IPS-18a (cell line): Measurements from ENCODE around the gene FSIP2.
"Not testable (repeated sequence)": the region's sequence is repeated elsewhere in the genome, so short reads cannot be mapped to it uniquely, and the experiment has no call there.

ENCODE experiments used
- H3K27ac ChIP-seq: one replicate; pipeline ENCODE4 v1.5.1; 2013; ENCODE audit warnings: low read length
- H3K27me3 ChIP-seq: one replicate; pipeline ENCODE4 v1.6.1; 2013; ENCODE audit warnings: mild to moderate bottlenecking, low read length; ENCODE audit not compliant: control insufficient read depth, insufficient read depth
- H3K36me3 ChIP-seq: one replicate; pipeline ENCODE4 v1.6.1; 2013; ENCODE audit warnings: low read depth, low read length; ENCODE audit not compliant: control insufficient read depth
- H3K4me1 ChIP-seq: one replicate; pipeline ENCODE4 v1.6.1; 2013; ENCODE audit warnings: low read depth, low read length; ENCODE audit not compliant: control insufficient read depth
- H3K4me3 ChIP-seq: one replicate; pipeline ENCODE4 v1.5.1; 2013; ENCODE audit warnings: low read length
- H3K9ac ChIP-seq: one replicate; pipeline ENCODE4 v1.6.1; 2013; ENCODE audit warnings: mild to moderate bottlenecking, low read length, moderate library complexity
- H3K9me3 ChIP-seq: one replicate; pipeline ENCODE4 v1.6.1; 2013; ENCODE audit warnings: low read depth, low read length; ENCODE audit not compliant: control insufficient read depth

FSIP2 gene

DNA sequence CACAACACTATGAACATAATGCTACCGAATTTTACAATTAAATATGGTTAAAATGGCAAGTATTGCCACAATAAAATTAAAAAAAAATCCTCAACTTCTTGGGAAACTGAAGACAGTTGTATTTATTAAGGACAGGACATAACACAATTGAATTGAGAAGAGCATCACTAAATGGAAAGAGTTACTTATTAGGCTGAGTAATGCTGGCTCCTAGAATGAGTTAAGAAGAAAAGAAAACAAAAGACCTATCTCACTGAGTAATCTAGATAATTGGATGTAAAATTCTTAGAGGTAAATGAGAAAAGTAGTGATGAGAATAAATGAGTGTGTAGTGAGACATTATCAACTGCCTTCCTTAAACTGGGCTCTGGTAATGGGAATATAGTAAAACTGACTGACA, 121.7 kb downstream of the FSIP2 start:
- H3K27ac ChIP-seq, result peak overlapping the region; percentile 16
- H3K4me1 ChIP-seq, result no peaks in the 10 kb centered on the region
- H3K36me3 ChIP-seq, result no peaks in the 10 kb centered on the region
- no peak overlapping the region for H3K9ac ChIP-seq
- H3K4me3 ChIP-seq, result no peak overlapping the region
- H3K27me3 ChIP-seq, result no peaks in the 10 kb centered on the region
- H3K9me3 ChIP-seq, result no peaks in the 10 kb centered on the region

DNA sequence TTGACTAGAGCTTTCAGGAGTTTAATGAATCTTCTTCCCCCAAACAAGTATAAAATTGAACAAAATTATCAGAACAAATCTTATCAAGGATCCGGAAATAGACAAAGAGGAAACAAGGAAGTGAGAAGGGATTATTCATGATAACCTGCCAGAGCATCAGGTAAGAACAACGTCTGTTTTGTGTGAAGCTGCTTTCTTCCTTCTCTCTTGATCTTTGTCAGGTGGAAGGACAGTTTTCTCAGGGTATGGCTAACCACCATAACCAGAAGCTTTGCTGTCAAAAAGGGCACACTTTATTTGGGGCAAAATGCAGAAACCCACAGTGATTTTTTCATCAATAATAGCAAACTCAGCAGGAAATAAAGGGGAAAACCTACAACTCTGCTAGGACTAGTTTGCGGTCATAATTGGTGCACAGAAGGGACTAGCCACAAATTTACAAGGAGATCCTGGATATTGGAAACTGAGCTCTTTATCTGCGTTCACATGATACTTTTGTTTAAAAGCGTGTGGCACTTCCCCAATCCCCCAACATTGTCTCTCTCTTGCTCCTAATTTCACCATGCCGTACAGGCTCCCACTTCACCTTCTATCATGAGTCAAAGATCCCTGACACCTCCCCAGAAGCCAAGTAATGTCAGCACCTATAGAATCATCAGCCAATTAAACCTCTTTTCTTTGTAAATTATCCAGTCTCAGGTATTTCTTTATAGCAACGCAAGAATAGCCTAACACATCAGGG, 124.2 kb downstream of the FSIP2 start:
- Histone ChIP-seq H3K9ac (no peak overlapping the region), H3K36me3 (no peaks in the 10 kb centered on the region), H3K4me1 (no peaks in the 10 kb centered on the region)

GRCh38 chr2:185864468-185865260, 126.1 kb downstream of the FSIP2 start:
- not testable (repeated sequence) for H3K27me3 ChIP-seq, H3K27ac ChIP-seq

More for the DNA sequence above, 124.2 kb downstream of the FSIP2 start:
- Histone ChIP-seq H3K27ac (no peak overlapping the region), H3K27me3 (no peaks in the 10 kb centered on the region), H3K9me3 (no peaks in the 10 kb centered on the region), H3K4me3 (no peak overlapping the region)

DNA sequence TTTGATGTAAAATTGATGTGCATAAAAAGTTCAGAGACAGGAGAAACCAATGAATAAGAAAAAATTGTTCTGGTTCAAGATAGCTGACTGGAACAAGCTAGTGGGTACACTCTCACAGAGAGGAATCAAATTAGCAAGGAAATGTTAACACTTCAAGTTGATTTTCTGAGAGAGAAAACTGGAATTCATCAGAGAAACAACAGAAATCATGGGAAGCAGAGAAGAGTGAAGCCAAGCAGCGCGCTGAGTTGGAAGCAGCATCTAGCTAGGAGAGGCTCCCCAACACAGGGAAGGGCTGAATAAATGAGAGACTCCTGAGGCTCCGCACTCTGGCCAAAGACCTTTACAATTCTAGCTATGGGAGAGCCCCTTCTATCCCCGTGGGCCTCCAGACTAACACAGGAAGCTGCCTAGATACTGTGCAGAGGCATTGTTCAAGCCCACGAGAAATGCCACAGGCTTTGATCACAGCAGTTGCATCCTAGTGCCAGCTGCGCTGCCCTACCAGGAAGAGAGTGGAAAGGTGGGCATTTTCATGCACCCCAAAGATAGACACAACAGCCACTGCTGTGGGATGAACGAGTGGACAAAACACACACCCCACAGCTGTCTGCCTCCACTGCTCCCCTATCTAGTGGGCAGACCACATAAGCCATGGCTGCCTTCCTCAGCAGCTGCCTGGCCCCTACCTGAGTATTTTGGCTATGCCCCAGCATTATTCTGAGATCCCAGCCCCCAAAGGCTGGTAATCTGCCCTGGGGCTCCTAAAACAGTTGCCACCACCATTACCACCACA, 136.7 kb downstream of the FSIP2 start:
- Histone ChIP-seq H3K36me3 (no peaks in the 10 kb centered on the region), H3K27me3 (no peaks in the 10 kb centered on the region), H3K4me1 (no peaks in the 10 kb centered on the region), H3K27ac (no peak overlapping the region), H3K4me3 (no peak overlapping the region), H3K9me3 (no peaks in the 10 kb centered on the region), H3K9ac (no peak overlapping the region)

More at GRCh38 chr2:185864468-185865260, 126.1 kb downstream of the FSIP2 start:
- not testable (repeated sequence) for H3K9me3 ChIP-seq, H3K4me1 ChIP-seq, H3K9ac ChIP-seq, H3K36me3 ChIP-seq
- peak overlapping the region; percentile 21 for H3K4me3 ChIP-seq

DNA sequence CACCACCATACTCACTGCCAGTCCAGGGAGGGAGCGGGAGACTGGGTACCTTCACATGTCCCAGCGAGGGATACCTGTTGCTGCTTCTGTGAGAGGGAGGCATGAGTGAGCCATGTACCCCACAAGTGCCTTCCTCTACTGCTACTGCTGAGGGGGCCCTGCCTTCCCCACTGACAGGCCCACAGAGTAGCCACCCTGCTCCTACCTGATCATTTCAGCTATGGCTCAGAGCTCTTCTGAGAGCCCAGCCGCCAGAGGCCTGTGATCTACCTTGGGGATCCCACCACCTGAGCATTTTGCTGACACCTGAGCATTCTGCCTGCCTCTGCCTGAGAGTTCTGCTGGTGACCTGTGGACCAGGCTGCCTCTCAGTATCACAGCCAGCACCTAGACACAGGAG, 137.6 kb downstream of the FSIP2 start:
- Histone ChIP-seq H3K4me3 (no peak overlapping the region), H3K9ac (no peak overlapping the region), H3K27me3 (no peaks in the 10 kb centered on the region), H3K4me1 (no peaks in the 10 kb centered on the region), H3K9me3 (no peaks in the 10 kb centered on the region), H3K27ac (no peak overlapping the region), H3K36me3 (no peaks in the 10 kb centered on the region)

DNA sequence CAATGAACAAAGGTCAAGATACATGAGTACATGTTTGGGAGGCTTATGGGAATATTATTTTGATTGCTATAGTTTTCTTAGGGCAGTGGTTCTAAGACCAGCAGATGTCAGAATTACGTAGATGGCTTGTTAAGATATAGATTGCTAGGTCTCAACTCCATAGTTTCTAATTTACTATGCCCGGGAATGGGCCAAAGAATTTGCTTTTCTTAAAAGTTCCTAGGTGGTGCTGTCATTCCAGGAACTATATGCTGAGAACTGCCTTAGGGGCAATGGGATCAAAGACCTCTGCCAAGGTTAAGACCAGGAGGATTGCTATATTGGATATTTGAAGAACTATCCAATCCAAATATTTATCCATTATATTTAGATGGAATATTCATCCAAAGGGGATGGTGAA, 141.8 kb downstream of the FSIP2 start:
- H3K9me3 ChIP-seq, result no peaks in the 10 kb centered on the region
- H3K4me3 ChIP-seq, result no peak overlapping the region
- no peak overlapping the region for H3K9ac ChIP-seq
- no peak overlapping the region for H3K27ac ChIP-seq
- H3K36me3 ChIP-seq, result no peaks in the 10 kb centered on the region
- H3K4me1 ChIP-seq, result no peaks in the 10 kb centered on the region
- no peaks in the 10 kb centered on the region for H3K27me3 ChIP-seq
